Measurements from ENCODE around the gene RUNDC3A.

RUNDC3A gene

DNA sequence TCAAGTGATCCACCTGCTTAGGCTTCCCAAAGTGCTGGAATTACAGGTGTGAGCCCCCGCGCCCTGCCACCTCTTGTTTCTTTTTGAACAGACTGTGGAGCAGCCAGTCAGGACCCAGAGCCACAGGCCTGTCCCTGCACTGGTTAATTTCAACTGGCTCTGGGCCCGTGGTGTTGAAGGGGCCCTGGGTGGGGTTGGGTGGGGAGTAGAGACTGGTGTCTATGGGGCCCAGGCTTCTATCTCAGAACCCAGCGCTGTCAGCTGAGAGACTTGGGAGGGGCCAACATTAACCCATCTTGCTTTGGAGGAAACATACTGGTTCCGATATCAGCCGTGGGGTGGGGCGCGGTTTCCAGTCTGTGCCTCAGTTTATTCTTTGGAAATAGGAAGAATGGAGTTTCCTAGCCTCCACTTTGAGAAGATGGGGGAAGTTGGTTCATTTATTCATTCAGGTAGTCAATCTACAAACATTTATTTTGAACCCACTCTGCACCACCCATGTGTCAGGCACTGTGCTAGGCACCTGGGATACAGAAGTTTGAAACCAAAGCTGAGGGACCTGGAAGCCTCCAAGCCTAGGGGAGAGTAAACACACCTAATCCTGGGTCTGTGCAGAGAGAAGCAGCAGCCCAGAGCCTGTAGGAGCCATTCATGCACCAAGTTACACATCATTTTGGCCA is 24.9 kb upstream of the RUNDC3A start:
- no peak for DNase-seq (ENCODE audit: extremely low read depth in 1 of 2, low read depth in 1 of 2)

GRCh38 chr17:44284024-44284400 is 24.4 kb upstream of the RUNDC3A start:
- no peak for DNase-seq (ENCODE audit: extremely low read depth in 1 of 2, low read depth in 1 of 2)

- no peak for DNase-seq (ENCODE audit: extremely low read depth in 1 of 2, low read depth in 1 of 2)
These were observed 20.8 kb upstream of the RUNDC3A start for GRCh38 chr17:44287651-44288050.

DNA sequence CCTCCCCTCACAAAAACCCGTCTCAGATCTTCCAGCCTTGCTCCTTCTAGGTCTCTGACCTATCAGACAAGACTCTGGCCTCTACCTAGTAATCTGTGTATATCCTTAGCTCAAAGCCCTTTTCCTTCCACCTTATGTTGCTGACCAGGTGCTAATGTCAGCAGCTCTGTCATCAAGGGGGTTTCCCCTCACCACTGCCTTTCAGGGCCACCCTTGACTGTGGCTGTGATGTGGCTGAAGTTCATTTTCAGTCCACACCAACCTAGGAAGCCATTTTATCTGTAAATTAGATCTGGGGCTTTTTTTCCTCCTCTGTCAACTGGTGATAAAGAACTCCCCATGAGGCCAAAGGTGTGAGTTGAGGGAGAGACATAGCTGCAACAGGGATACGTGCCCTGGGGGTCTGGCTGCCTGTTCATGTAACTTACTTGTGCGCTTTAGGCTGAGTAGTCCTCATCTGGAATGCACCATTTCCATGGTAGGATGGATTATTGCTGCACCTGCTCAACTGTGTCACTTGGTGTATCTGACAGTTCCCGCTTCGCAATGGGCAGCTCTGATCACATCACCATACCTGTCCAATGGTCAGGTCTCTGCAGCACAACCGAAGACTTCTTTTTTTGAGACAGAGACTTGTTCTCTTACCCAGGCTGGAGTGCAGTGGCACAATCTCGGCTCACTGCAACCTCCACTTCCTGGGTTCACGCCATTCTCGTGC is 14.7 kb upstream of the RUNDC3A start:
- no peak for DNase-seq (ENCODE audit: extremely low read depth in 1 of 2, low read depth in 1 of 2)

- DNase-seq (ENCODE audit: extremely low read depth in 1 of 2, low read depth in 1 of 2) = no peak
These were observed 10.4 kb upstream of the RUNDC3A start for GRCh38 chr17:44297975-44298374.

GRCh38 chr17:44304651-44305050 is 3.8 kb upstream of the RUNDC3A start:
- no peak for DNase-seq (ENCODE audit: extremely low read depth in 1 of 2, low read depth in 1 of 2)

DNA sequence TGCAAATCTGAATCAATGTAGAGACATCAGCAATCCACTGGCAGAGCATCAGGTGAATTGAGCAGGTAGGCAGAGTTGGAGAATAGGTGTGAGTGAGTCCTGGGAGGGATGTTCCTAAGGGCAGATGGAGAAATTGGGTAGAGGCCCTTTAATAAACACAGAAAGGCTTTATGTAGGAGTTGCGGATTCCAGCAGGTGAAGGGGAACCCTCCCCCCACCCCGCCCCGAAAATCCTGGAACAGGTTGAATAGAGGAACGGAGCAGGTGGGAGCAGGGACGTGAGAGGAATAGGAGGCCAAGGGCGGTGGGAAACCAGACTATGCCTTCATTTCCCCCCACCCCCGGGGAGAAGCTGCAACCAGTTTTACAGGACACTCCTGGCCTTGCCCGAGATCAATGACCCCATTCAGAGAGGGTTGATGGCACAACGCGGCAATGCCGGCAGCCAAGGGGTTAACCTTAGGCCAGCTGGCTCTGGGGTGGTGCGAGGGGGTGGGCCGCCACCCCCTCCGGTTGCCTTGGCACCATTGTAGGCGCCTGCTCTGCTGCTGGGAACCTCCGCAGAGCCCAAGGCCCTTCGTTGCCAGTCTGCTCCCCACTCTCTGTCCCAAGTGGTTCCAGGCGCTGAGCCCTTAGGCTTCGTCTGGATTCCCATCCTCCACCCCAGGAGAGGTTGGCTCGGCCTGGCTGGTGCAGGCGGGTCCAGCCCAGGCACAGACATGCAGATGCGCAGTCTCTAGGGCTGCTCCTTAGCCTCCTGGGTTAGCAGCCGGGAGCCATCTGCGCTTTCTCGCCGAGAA is 814 bp upstream of the RUNDC3A start:
- DNase-seq (ENCODE audit: extremely low read depth in 1 of 2, low read depth in 1 of 2) = no peak

- DNase-seq (ENCODE audit: extremely low read depth in 1 of 2, low read depth in 1 of 2) = no peak
These were observed 464 bp downstream of the RUNDC3A start for GRCh38 chr17:44308865-44309264.

- DNase-seq (ENCODE audit: extremely low read depth in 1 of 2, low read depth in 1 of 2) = no peak
These were observed 1.1 kb downstream of the RUNDC3A start for GRCh38 chr17:44309472-44309871.

DNA sequence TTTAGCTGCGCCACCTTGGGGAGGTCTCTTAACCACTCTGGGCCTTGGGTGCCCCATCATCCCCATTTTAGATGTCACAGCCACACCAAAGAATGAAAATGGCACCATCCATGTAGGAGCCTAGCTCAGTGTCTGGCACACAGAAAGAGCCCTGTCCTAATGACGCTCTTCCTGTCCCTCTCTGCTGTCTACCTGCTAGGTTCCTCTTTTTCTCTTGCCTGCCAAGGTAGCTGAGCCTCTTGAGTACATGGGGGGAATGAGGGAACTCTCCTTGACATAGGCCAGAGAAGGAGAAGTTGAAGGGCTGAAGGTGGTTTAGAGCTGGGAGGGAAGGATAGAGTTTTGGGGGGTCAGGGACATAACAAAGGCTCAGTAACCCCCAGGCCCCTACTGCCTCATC is 1.8 kb downstream of the RUNDC3A start:
- no peak for DNase-seq (ENCODE audit: extremely low read depth in 1 of 2, low read depth in 1 of 2)

DNA sequence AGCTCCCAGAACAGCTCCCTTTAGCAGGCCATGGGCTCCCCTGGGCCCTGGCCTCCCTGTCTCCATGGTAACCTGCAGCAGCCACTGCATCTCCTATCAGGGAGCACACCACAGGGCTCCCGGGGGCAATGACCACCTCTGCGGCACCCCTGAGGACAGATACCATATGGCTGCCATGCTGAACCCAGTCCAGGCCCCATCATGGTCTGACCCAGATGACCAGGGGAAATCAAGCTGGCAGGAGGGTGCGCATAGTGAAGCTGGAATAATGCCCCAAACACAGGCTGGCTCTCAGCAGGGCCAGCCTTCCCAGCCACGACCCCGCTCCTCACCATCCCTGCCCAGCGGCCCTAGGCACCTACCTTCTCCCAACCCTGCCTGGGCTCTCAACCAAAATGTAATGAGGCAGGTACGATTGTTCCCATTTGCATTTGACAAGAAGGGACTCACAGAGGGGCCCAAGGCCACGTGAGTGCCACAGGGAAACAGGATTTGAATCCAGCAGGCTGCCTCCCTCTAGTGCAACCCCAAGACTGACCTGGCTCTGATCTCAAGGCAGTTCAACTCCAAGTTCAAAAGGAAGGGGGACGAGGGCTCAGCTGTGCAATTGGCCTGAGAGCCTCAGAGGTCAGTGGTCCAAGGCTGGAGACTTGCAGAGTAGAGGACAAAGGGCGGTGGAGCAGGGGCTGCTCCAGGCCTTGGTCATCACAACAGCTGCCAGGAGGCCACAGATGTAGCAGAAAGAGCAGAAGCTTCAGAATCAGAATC is 2.4 kb downstream of the RUNDC3A start:
- DNase-seq (ENCODE audit: extremely low read depth in 1 of 2, low read depth in 1 of 2) = no peak

GRCh38 chr17:44311562-44312181 is 3.3 kb downstream of the RUNDC3A start:
- DNase-seq (ENCODE audit: extremely low read depth in 1 of 2, low read depth in 1 of 2) = no peak

DNA sequence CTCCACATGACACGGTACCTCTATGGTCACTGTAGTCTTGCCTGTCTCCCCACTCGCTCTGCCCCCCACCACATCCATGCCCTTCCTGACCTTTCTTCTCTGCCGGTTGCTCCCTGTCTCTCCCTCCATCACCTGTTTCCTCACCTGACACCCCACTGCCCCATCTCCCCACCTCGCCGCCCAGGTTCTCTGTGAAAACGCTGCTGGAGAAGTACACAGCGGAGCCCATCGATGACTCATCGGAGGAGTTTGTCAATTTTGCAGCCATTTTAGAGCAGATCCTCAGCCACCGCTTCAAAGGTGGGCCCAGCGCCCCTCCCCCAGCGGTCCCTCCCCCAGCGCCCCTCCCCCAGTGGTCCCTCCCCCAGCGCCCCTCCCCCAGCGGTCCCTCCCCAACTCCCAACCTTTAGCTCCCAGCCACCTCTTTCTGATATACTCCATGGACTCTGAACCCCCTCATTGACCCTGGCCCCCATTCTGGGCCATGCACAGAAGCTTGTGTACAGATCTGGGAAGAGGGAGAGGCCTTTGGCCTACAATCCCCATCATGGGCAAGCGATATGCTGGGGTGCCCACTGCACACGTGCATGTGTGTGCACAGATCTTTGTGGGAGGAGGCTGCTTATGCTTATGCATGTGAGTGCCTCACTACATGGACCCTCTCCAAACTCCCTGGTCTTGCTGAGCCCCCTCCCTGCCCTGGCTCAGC is 4.1 kb downstream of the RUNDC3A start:
- DNase-seq (ENCODE audit: extremely low read depth in 1 of 2, low read depth in 1 of 2) = no peak

- DNase-seq (ENCODE audit: extremely low read depth in 1 of 2, low read depth in 1 of 2) = no peak
These were observed 5.6 kb downstream of the RUNDC3A start for GRCh38 chr17:44314031-44314430.

DNA sequence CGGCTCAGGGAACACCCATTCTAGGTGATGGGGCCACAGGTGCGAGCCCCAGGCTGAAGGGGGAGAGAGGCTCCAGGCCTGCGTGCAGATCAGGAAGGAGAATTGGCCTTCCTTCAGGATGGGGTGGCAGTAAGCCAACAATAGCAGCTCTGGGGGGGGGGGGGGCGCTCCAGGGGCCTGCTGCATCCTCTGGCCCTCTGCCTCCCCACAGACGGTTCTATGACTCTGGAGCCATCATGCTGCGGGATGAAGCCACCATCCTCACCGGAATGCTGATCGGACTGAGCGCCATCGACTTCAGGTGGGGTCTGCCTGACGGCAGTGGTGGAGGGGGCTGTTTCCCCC is 6.1 kb downstream of the RUNDC3A start:
- no peak for DNase-seq (ENCODE audit: extremely low read depth in 1 of 2, low read depth in 1 of 2)

- no peak for DNase-seq (ENCODE audit: extremely low read depth in 1 of 2, low read depth in 1 of 2)
These were observed 6.7 kb downstream of the RUNDC3A start for GRCh38 chr17:44314869-44315661.

DNA sequence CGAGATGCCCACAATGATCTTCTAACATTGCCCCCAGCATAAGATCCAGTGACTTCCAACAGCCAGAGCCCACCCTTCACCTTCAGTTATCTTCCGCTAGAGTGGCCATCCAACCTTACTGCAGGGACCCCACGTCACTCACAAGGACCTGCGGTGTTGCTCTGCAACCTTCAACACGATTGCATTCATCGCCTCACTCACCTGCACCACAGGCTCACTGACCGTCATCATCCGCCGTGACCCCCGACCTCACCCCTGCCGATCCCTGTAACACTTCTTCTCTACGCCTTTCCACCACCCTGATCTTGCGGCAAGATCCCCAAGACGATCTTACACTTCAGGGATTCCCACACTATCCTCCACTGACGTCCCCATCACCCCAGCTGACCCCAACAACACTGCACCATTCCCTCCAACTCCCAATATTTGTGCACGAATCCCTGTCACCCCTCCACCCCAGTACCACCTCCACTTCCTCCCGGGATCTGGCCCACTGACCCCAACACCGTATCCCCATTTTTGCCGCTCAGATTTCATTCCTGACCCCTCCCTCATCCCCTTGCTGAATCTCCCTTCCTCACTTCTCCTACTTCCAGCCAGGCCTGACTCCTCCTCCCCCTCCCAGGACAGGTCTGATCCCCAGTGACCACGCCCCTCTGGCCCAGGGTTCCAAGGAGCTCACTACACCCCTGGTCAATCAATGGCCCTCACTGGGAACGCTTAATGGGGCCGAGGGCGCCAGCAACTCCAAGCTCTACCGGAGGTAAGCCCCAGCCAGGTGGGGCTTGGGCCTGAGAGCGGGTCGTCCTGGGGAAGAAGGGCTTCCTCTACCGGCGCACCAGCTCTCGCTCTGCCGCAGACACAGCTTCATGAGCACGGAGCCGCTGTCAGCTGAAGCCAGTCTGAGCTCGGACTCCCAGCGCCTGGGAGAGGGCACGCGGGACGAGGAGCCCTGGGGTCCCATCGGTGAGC is 7.6 kb downstream of the RUNDC3A start:
- no peak for DNase-seq (ENCODE audit: extremely low read depth in 1 of 2, low read depth in 1 of 2)

- no peak for DNase-seq (ENCODE audit: extremely low read depth in 1 of 2, low read depth in 1 of 2)
These were observed 9.1 kb downstream of the RUNDC3A start for GRCh38 chr17:44317545-44317944.

Data from activated CD8-positive, alpha-beta memory T cell treated with anti-CD3 and anti-CD28 coated beads for 1 hour (primary cell).